HepG2 (cell line): Measurements from ENCODE around the gene ZBTB1. TPM values are rescaled to one million over a fixed set of nuclear protein-coding genes. Genes with fewer than 3 reads are reported as not detected.
"Not testable (repeated sequence)": the region's sequence is repeated elsewhere in the genome, so short reads cannot be mapped to it uniquely, and the experiment has no call there.

Experiments
- ATAC-seq: fragments of 200-7000 bp; cut with Tn5 transposase; 3 replicates; pipeline ENCODE4 v1.9.1; 2020; ENCODE audit warnings: mild to moderate bottlenecking, moderate library complexity
- BruUV-seq: library from RNA; stranded (reverse); fragments of 400-500 nt; replicated peaks from 2 replicates; lab custom pipeline; 2021; lab: Mats Ljungman, UMichigan
- CTCF ChIA-PET: fragments of 300-600 bp; formaldehyde crosslinking; extraction: SDS; loops from one replicate; lab custom pipeline; 2021; ENCODE audit warnings: low total read pairs, inconsistent platforms, low intra/inter-chr PET ratio; lab: Yijun Ruan, JAX
- POLR2A ChIA-PET: fragments of 350-600 bp; sonication (Branson Sonifier 250); formaldehyde crosslinking; loops from one replicate; lab custom pipeline; 2020; ENCODE audit warnings: antibody characterized with exemption, inconsistent platforms; lab: Yijun Ruan, JAX
- DNase-seq: peaks from one replicate; pipeline ENCODE4 v3.0.0-alpha.2; 2015; ENCODE audit warnings: low spot score
- FAIRE-seq: peaks from 3 replicates; lab custom pipeline; 2011; peaks lifted over from hg19 to GRCh38; lab: Jason Lieb, UNC
- H2AFZ ChIP-seq: one replicate; pipeline ENCODE4 v1.6.1; 2011; ENCODE audit warnings: low read length, inconsistent platforms
- H3K27ac ChIP-seq: fragments of 300-600 bp; 3 replicates; pipeline ENCODE4 v1.8.0; 2011; ENCODE audit warnings: mixed run types, mild to moderate bottlenecking, mixed read lengths, low read length, inconsistent platforms; ENCODE audit not compliant: insufficient read depth; ENCODE audit errors: extremely low read length
- H3K27me3 ChIP-seq, 2 experiments: fragments of 200-600 bp in 1 of 2; 2 replicates in 1 of 2; 3 replicates in 1 of 2; pipeline versions ENCODE4 v1.6.0 to v1.8.0; 2011; ENCODE audit warnings: low read length in 2 of 2, mild to moderate bottlenecking in 2 of 2, moderate library complexity in 2 of 2, inconsistent platforms in 1 of 2; ENCODE audit not compliant: insufficient read depth in 2 of 2, control insufficient read depth in 1 of 2
- H3K36me3 ChIP-seq, 2 experiments: fragments of 200-600 bp in 1 of 2; replicated peaks in 1 of 2; 2 replicates in 1 of 2; 3 replicates in 1 of 2; pipeline versions ENCODE4 v1.5.1 to v1.8.0; 2011; ENCODE audit warnings: low read length in 2 of 2, inconsistent platforms in 1 of 2; ENCODE audit not compliant: insufficient read depth in 2 of 2, control insufficient read depth in 1 of 2
- H3K4me1 ChIP-seq: 2 replicates; pipeline ENCODE4 v1.5.1; 2012; ENCODE audit warnings: low read length, inconsistent platforms; ENCODE audit not compliant: insufficient read depth
- H3K4me2 ChIP-seq: 2 replicates; pipeline ENCODE4 v1.6.0; 2011; ENCODE audit warnings: low read depth, low read length, inconsistent platforms
- H3K4me3 ChIP-seq, 3 experiments: fragments of 200-600 bp in 1 of 3; sonication (generic), shearing (Covaris generic) in 1 of 3; replicated peaks in 1 of 3; 2 replicates each; pipeline ENCODE4 v1.5.1; 2011 to 2016; ENCODE audit warnings: low read length in 3 of 3, inconsistent platforms in 2 of 3, low read depth in 2 of 3, mild to moderate bottlenecking in 2 of 3, control low read depth in 1 of 3, mixed read lengths in 1 of 3; ENCODE audit not compliant: insufficient read depth in 1 of 3
- H3K79me2 ChIP-seq: one replicate; pipeline ENCODE4 v1.6.1; 2011; ENCODE audit warnings: low read length, inconsistent platforms; ENCODE audit not compliant: insufficient read depth
- H3K9ac ChIP-seq: 2 replicates; pipeline ENCODE4 v1.6.0; 2011; ENCODE audit warnings: mild to moderate bottlenecking, low read depth, low read length, inconsistent platforms; ENCODE audit not compliant: insufficient read depth
- H3K9me3 ChIP-seq: 2 replicates; pipeline ENCODE4 v1.5.1; 2012; ENCODE audit warnings: mild to moderate bottlenecking, low read length
- H4K20me1 ChIP-seq: 2 replicates; pipeline ENCODE4 v1.6.0; 2011; ENCODE audit warnings: inconsistent platforms, mild to moderate bottlenecking, low read length, moderate library complexity; ENCODE audit not compliant: insufficient read depth
- FOSL2 ChIP-seq: sonication (generic); formaldehyde crosslinking; IDR thresholded peaks from 2 replicates; pipeline ENCODE4 v1.4.0; 2020; ENCODE audit warnings: missing genetic modification reagents
- ZSCAN20 ChIP-seq: sonication (generic); formaldehyde crosslinking; IDR thresholded peaks from 2 replicates; pipeline ENCODE4 v1.4.0; 2020; ENCODE audit warnings: missing genetic modification reagents, mild to moderate bottlenecking, borderline replicate concordance
- WGBS: methylation state at CpG from one replicate; pipeline ENCODE4 v1.1.6; 2017; ENCODE audit warnings: low lambda C conversion rate; 5-methylcytosine and 5-hydroxymethylcytosine counted together
- in situ Hi-C: cut with HindIII; loops from 2 replicates; pipeline ENCODE4 v1.10.0; 2017; ENCODE audit warnings: low pct_unique_long_range_greater_than_20kb; ENCODE audit not compliant: extremely low pct_ligation_motif_present
- intact Hi-C: fragments of 100-400 bp; cut with micrococcal nuclease; formaldehyde crosslinking; loops from one replicate; pipeline ENCODE4 v1.10.0; 2022; ENCODE audit not compliant: unreplicated experiment
- polyA plus RNA-seq, 8 experiments: library from polyadenylated mRNA; depleted of rRNA in 3 of 8; stranded (reverse) in 7 of 8; unstranded in 1 of 8; fragments of >200 nt; fragmentation: Illumina TruSeq in 4 of 8; extraction: Trizol in 4 of 8; gene quantifications; 2 replicates each; pipeline versions ENCODE4 v1.2.1 to v1.2.3, GENCODE V29; 2011 to 2016; ENCODE audit warnings: low read depth in 4 of 8, missing spikeins in 1 of 8, mixed read lengths in 1 of 8; ENCODE audit not compliant: insufficient read depth in 1 of 8
- total RNA-seq, 5 experiments: library from RNA; depleted of rRNA; stranded (reverse); fragments of >200 nt; fragmentation: Illumina TruSeq; extraction: Trizol; gene quantifications; 2 replicates each; pipeline ENCODE4 v1.2.3, GENCODE V29; 2016; ENCODE audit warnings: low read depth in 1 of 5

The ZBTB1 gene
- total and polyA plus RNA-seq, 2 of the 13 experiments (the other 11 are each of a cell fraction or from before 2014, with no cell fraction given), result 18.8 to 22.6 TPM

- no TSS peak for BruUV-seq
- Histone ChIP-seq H3K4me1 (no peaks in the 10 kb centered on the region), H3K36me3 (no peaks in the 10 kb centered on the region), H3K27me3 (peaks cover 0 to 4% of the 10 kb centered on the region in 2 experiments; a peak in 1 of 5 replicates), H3K4me2 (no peak overlapping the region), H2AFZ (no peak overlapping the region), H3K4me3 (no peak overlapping the region), H4K20me1 (no peaks in the 10 kb centered on the region)
- in situ Hi-C loops, result no loop called here
- CTCF ChIA-PET, result no interaction called here
- intact Hi-C loops, result no loop called here
- POLR2A ChIA-PET, result no interaction called here
- peak; percentile 10 for DNase-seq
- 23% methylated on average over 3 of the region's 3 CpGs for WGBS
- TF ChIP-seq FOSL2 (CRISPR knock-in tag), result peak; percentile 60
- TF ChIP-seq ZSCAN20 (CRISPR knock-in tag), result no peak
- TF ChIP-seq, all 625 proteins: peak for 1
- H3K9me3 ChIP-seq, result no peaks in the 10 kb centered on the region
- FAIRE-seq, result no peak
- no peak overlapping the region for H3K9ac ChIP-seq
- H3K27ac ChIP-seq, result no peak overlapping the region
- peak; percentile 60 for ATAC-seq
- H3K79me2 ChIP-seq, result no peaks in the 10 kb centered on the region
These were observed 64.6 kb downstream of the ZBTB1 start for GRCh38 chr14:64569138-64569631.

- H3K9me3 ChIP-seq, intact Hi-C loops, DNase-seq, ATAC-seq, in situ Hi-C loops, CTCF ChIA-PET, H3K27me3 ChIP-seq, BruUV-seq, H3K4me1 ChIP-seq, H3K4me3 ChIP-seq, H2AFZ ChIP-seq, POLR2A ChIA-PET, H3K36me3 ChIP-seq, H3K27ac ChIP-seq, H3K79me2 ChIP-seq, H3K4me2 ChIP-seq, H3K9ac ChIP-seq, FAIRE-seq, H4K20me1 ChIP-seq: not testable (repeated sequence)
- WGBS, result 25% methylated on average over 7 of the region's 7 CpGs
These were observed 65.1 kb downstream of the ZBTB1 start for GRCh38 chr14:64569646-64570045.
